Fibroblast of the aortic adventitia (primary cell): ENCODE results near the gene DIP2C. TPM values are rescaled to one million over a fixed set of nuclear protein-coding genes. Genes with fewer than 3 reads are reported as not detected.

Source experiments
- DNase-seq: peaks from one replicate; pipeline ENCODE4 v3.0.0-alpha.2; 2010; ENCODE audit warnings: low read depth
- H3K4me3 ChIP-seq: 2 replicates; pipeline ENCODE4 v1.5.1; 2011; ENCODE audit warnings: low read depth, mild to moderate bottlenecking, control low read depth, low read length, moderate library complexity
- total RNA-seq: library from RNA; depleted of rRNA; stranded (reverse); fragments of >200 nt; gene quantifications from 2 replicates; pipeline ENCODE4 v1.2.3, GENCODE V29; 2012; ENCODE audit warnings: low replicate concordance
- TF ChIP-seq, protein P1 (sequence below): IDR thresholded peaks from 2 replicates; pipeline ENCODE4 v1.5.1; 2011; ENCODE audit warnings: mild to moderate bottlenecking, low read length, control low read depth, inconsistent platforms; ENCODE audit not compliant: insufficient read depth

DIP2C gene
- total RNA-seq, 1 donor, result 15.7 TPM

DNA sequence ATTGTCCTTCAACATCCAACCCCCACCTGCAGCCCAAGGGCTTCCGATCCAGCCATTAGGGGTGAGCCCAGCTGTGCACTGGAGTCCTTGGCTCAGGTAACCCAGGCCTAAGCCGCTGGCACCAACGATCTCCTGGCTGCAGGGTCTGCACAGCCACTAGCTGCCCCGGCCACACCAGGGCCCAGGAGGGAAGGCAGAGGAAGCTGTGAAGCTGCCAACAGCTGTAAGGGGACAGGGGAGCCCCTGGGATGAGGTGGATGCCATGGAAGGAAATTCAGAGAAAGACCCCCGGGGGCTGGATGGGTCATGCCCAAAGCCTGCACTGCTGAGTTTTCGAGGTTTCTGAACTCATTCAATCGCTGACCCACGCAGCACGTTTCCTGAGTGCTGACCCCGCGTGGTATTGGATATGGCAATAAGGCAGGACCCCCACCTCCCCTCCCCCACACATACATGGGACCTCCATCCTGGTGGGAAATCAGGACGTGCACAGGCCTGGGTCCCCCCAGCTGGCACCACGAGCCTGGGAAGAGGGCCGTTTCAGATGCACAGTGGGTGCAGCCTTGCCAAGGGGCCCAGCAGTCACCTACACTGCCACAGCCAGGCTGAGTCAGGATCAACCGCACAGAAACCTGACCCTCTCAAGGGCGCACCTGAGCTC is 170.3 kb downstream of the DIP2C start:
- no peak overlapping the region for H3K4me3 ChIP-seq
- no peak for DNase-seq
- TF ChIP-seq, protein P1, sequence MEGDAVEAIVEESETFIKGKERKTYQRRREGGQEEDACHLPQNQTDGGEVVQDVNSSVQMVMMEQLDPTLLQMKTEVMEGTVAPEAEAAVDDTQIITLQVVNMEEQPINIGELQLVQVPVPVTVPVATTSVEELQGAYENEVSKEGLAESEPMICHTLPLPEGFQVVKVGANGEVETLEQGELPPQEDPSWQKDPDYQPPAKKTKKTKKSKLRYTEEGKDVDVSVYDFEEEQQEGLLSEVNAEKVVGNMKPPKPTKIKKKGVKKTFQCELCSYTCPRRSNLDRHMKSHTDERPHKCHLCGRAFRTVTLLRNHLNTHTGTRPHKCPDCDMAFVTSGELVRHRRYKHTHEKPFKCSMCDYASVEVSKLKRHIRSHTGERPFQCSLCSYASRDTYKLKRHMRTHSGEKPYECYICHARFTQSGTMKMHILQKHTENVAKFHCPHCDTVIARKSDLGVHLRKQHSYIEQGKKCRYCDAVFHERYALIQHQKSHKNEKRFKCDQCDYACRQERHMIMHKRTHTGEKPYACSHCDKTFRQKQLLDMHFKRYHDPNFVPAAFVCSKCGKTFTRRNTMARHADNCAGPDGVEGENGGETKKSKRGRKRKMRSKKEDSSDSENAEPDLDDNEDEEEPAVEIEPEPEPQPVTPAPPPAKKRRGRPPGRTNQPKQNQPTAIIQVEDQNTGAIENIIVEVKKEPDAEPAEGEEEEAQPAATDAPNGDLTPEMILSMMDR, result no peak

DNA sequence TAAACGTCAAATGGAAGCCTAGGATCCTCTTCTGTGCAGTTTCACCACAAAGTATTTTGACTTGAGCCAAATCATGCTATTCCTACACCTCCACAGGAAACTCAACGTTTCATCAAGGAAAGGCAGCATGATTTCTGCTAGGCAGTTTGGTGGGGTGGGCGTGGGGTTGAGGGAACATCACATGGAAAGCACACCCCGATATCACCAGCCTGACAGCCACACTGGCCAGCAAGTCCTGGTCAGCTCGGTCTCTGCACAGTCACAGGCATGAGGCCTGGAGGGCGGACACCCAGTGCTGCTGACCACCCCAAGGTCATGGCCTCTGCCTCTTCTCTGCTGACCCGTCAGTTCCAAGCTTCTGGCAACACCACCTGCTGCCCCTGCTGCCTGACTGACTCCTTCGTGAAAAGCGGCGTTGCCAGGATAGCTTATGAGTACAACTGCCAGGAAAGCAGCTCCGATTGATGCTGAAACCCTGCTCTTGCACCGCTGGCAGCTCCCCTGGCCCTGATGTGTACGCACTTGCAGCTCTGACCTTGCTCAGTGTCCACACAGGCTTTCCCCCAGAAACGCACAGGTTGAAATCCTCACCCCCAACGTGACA is 171.5 kb downstream of the DIP2C start:
- no peak overlapping the region for H3K4me3 ChIP-seq
- TF ChIP-seq, protein P1, result no peak

GRCh38 chr10:517241-517830 is 172.1 kb downstream of the DIP2C start:
- no peak overlapping the region for H3K4me3 ChIP-seq
- TF ChIP-seq, protein P1, result no peak
- no peak for DNase-seq

More for the DNA sequence above, 171.5 kb downstream of the DIP2C start:
- no peak for DNase-seq

DNA sequence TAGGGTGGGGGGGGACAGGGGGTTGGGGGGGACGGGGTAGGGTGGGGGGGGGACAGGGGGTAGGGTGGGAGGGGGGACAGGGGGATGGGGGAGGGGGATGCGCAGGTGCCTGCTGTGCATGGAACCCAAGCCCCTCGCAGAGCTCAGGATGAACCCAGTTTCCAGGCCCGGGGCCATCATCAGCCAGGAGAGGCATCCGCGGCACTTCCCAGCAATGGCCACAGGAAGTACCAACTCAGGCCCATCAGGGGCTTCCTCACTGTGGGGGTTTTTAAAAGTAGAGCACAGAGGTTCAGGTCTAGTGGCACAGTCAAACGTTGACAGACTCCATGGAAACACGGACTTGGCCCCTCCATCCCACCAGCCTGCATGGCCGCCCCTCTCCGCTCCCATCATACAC is 172.7 kb downstream of the DIP2C start:
- DNase-seq, result no peak
- TF ChIP-seq, protein P1, result no peak
- H3K4me3 ChIP-seq, result no peak overlapping the region

- TF ChIP-seq, protein P1, result no peak
- no peak for DNase-seq
- no peak overlapping the region for H3K4me3 ChIP-seq
Observed at GRCh38 chr10:515674-516073, 173.8 kb downstream of the DIP2C start.

DNA sequence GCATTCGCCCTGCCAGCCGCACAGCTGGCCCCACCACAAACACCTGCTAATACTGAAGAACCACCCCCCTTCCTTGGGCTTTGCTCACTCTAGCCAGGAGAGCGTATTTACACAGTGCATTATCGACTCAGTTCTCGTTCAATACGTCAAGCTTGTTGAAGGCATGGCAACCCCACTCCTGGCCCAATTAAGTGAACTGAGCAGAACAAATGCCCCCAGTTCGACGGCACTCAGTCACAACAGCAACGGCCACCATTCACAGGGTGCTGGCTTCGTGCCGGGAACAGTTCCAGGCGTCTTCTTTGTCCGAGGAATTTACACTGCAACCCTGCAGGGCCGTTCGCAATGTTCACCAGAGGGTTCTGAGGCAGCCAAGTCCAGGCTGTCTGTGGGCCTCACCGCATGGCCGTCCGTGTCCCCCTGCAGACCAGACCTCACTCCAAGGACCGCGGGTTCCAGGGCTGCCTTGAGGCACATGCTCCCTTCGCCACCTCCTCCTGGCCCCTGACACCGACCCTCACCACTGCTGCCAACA is 175.3 kb downstream of the DIP2C start:
- no peak for DNase-seq
- H3K4me3 ChIP-seq, result no peak overlapping the region
- TF ChIP-seq, protein P1, result no peak
